ENCODE measurements around the gene CDK17. TPM values are rescaled to one million over a fixed set of nuclear protein-coding genes. Genes with fewer than 3 reads are reported as not detected.
A peak's percentile ranks its signal among the peaks of the same experiment; 100 is the strongest.

CDK17 gene
- total RNA-seq, 6 donors from 2014 or later = 31.5 to 71.8 (median 42.5) TPM

DNA sequence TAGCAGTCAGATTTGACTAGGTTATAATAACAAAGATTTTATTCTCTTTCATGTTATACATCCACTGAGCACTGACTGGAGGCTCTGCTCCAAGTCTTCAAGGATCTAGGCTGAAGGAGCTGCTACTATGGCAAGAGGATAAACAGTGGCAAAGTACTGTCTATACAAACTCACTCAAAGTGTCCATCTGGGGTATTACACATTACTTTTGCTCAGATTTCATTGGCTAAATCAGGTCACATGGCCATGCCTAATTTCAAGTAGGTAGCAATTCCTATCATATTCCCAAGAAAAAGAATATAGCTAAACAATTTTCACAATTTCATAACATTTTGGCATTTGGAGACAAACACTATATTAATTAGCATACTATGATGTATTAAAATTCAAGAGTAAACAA is 40.9 kb downstream of the CDK17 start:
- Histone ChIP-seq H3K9me3 (no peaks in the 10 kb centered on the region), H3K4me3 (no peak overlapping the region), H3K27ac (no peak overlapping the region), H3K4me1 (peaks cover 10 to 46% (median 26%) of the 10 kb centered on the region in 4 donors), H3K36me3 (no peaks in the 10 kb centered on the region), H3K27me3 (no peaks in the 10 kb centered on the region)
- TF ChIP-seq EP300 (IDR thresholded peaks at IDR 0.05) = no peak
- TF ChIP-seq, protein P1, sequence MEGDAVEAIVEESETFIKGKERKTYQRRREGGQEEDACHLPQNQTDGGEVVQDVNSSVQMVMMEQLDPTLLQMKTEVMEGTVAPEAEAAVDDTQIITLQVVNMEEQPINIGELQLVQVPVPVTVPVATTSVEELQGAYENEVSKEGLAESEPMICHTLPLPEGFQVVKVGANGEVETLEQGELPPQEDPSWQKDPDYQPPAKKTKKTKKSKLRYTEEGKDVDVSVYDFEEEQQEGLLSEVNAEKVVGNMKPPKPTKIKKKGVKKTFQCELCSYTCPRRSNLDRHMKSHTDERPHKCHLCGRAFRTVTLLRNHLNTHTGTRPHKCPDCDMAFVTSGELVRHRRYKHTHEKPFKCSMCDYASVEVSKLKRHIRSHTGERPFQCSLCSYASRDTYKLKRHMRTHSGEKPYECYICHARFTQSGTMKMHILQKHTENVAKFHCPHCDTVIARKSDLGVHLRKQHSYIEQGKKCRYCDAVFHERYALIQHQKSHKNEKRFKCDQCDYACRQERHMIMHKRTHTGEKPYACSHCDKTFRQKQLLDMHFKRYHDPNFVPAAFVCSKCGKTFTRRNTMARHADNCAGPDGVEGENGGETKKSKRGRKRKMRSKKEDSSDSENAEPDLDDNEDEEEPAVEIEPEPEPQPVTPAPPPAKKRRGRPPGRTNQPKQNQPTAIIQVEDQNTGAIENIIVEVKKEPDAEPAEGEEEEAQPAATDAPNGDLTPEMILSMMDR (IDR thresholded peaks at IDR 0.05) = peak in 1 of 6 experiments; percentile 14
- ATAC-seq (ENCODE audit: low FRiP score in 2 of 2) = no peak
- no peak for DNase-seq

DNA sequence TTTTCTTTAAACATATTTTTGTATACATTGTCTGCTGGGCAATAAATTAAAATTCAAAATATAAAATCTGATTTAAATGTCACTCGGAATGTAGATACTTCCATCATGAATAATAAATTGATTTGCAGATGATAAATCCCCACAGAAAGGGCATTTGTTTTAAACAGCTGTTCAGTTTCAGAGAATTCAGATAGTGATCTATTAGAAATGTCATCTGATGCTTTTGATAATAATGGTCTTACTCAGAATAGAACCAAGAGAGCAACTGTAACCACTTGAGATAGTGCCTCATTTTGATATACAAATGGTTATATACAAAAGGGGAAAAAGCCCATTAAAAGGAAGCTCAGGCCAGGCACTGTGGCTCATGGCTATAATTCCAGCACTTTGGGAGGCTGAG is 43.4 kb downstream of the CDK17 start:
- no peak overlapping the region for H3K4me3 ChIP-seq
- no peak for TF ChIP-seq POLR2A (IDR thresholded peaks at IDR 0.05)
- no peak for TF ChIP-seq POLR2AphosphoS5 (IDR thresholded peaks at IDR 0.05)
- TF ChIP-seq EP300 (IDR thresholded peaks at IDR 0.05) = no peak
- TF ChIP-seq, protein P1 (IDR thresholded peaks at IDR 0.05) = no peak
- no peak for DNase-seq
- no peak for ATAC-seq (ENCODE audit: low FRiP score in 2 of 2)
- 78 to 91% methylated on average over 1 of the region's 1 CpG for WGBS, 2 donors
- H3K4me1 ChIP-seq = peaks cover 33 to 65% (median 41%) of the 10 kb centered on the region in 4 donors
- H3K36me3 ChIP-seq = no peaks in the 10 kb centered on the region
- no peak overlapping the region for H3K27ac ChIP-seq
- H3K27me3 ChIP-seq = no peaks in the 10 kb centered on the region
- H3K9me3 ChIP-seq = no peaks in the 10 kb centered on the region

DNA sequence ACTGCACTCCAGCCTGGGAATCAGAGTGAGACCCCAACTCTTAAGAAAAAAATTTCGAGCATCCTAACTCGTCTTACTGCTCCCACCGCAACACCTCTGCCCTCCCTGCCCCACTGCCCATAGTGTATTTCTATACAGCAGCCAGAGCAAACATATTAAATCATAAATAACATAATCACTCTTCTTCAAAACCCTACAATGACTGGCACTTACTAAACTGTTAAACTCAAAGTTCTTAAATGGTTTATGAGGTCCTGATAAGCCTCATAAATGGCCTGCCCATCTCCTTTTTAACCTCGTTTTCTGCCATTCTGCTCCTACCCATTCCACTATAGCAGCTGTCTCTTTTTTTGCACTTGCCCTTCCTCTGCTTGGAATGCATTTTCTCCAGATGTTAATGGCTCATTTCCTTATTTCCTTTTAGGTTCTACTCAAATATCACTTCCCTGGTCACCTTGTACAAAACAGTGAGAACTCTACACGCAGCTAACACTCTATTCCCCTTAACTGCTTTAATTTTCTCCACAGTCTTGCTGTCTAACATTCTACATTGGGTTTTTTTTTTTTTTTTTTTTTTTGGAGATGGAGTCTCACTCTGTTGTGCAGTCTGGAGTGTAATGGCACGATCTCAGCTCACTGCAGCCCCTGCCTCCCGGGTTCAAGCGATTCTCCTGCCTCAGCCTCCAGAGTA is 45.2 kb downstream of the CDK17 start:
- TF ChIP-seq, protein P1 (IDR thresholded peaks at IDR 0.05) = no peak
- TF ChIP-seq POLR2A (IDR thresholded peaks at IDR 0.05) (no peak), POLR2AphosphoS5 (IDR thresholded peaks at IDR 0.05) (no peak), EP300 (IDR thresholded peaks at IDR 0.05) (no peak)
- ATAC-seq (ENCODE audit: low FRiP score in 2 of 2) (no peak), DNase-seq (no peak)
- Histone ChIP-seq H3K4me1 (peaks cover 27 to 62% (median 39%) of the 10 kb centered on the region in 4 donors), H3K4me3 (no peak overlapping the region), H3K27ac (no peak overlapping the region), H3K9me3 (no peaks in the 10 kb centered on the region), H3K36me3 (no peaks in the 10 kb centered on the region), H3K27me3 (no peaks in the 10 kb centered on the region)
- 90 to 92% methylated on average over 8 of the region's 8 CpGs for WGBS, 2 donors

DNA sequence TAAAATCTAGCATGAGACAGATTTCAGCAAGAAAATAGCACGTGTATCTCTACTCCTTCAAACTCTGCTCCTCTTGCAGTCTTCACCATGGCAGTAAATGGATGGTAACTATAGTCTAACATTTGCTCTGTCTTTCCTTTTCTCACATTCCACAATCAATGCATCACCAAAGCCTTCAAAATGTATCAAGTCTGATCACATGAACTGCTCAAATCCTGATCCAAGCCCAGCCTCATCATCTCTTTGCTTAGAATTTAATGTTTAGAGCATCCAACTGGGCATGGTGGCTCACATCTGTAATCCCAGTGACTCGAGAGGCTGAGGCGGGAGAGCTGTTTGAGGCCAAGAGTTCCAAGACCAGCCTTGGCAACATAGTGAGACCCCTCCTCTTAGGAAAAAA is 45.9 kb downstream of the CDK17 start:
- Histone ChIP-seq H3K27ac (no peak overlapping the region), H3K4me1 (peaks cover 27 to 61% (median 39%) of the 10 kb centered on the region in 4 donors), H3K9me3 (no peaks in the 10 kb centered on the region), H3K36me3 (no peaks in the 10 kb centered on the region), H3K4me3 (no peak overlapping the region), H3K27me3 (no peaks in the 10 kb centered on the region)
- WGBS, 2 donors = 78 to 86% methylated on average over 3 of the region's 3 CpGs
- DNase-seq (no peak), ATAC-seq (ENCODE audit: low FRiP score in 2 of 2) (no peak)
- TF ChIP-seq POLR2A (IDR thresholded peaks at IDR 0.05) (no peak), EP300 (IDR thresholded peaks at IDR 0.05) (no peak), POLR2AphosphoS5 (IDR thresholded peaks at IDR 0.05) (no peak)
- TF ChIP-seq, protein P1 (IDR thresholded peaks at IDR 0.05) = no peak
